Uterus (tissue), 4 donors: ENCODE results near the gene RPL29. TPM values are rescaled to one million over a fixed set of nuclear protein-coding genes. Genes with fewer than 3 reads are reported as not detected.

Source experiments
- DNase-seq, 2 donors: peaks; one replicate each; pipeline ENCODE4 v3.0.0-alpha.2; 2019 to 2020
- H3K27ac ChIP-seq, 2 donors: fragments of 200-600 bp; sonication (generic); 1 replicate in 1 of 2; 2 replicates in 1 of 2; pipeline ENCODE4 v1.5.1; 2016 to 2018
- H3K27me3 ChIP-seq, 2 donors: fragments of 200-600 bp; sonication (generic); one replicate each; pipeline ENCODE4 v1.5.1; 2018 to 2019; ENCODE audit warnings: control low read depth in 1 of 2
- H3K36me3 ChIP-seq, 2 donors: fragments of 200-600 bp; sonication (generic); one replicate each; pipeline ENCODE4 v1.5.1; 2019; ENCODE audit warnings: control low read depth in 1 of 2
- H3K4me1 ChIP-seq, 2 donors: fragments of 200-600 bp; sonication (generic); one replicate each; pipeline ENCODE4 v1.5.1; 2018 to 2019; ENCODE audit warnings: control low read depth in 1 of 2
- H3K4me3 ChIP-seq, 2 donors: fragments of 200-600 bp; sonication (generic); 1 replicate in 1 of 2; 2 replicates in 1 of 2; pipeline ENCODE4 v1.5.1; 2018 to 2019; ENCODE audit warnings: mild to moderate bottlenecking in 1 of 2
- H3K9me3 ChIP-seq, 2 donors: fragments of 200-600 bp; sonication (generic); one replicate each; pipeline ENCODE4 v1.5.1; 2019; ENCODE audit warnings: control low read depth in 1 of 2
- POLR2A ChIP-seq, 2 donors: fragments of 450-650 bp; IDR thresholded peaks; one replicate each; pipeline ENCODE4 v1.6.1; 2016; ENCODE audit warnings: antibody characterized with exemption in 2 of 2, mild to moderate bottlenecking in 1 of 2, moderate library complexity in 1 of 2
- intact Hi-C: fragments of 100-400 bp; cut with DNase I; formaldehyde crosslinking; loops from one replicate; pipeline ENCODE4 v1.15.1; 2023; ENCODE audit warnings: low total_unique reads
- total RNA-seq, 4 donors: library from RNA; depleted of rRNA in 3 of 4; stranded (reverse); fragments of >200 nt in 3 of 4; gene quantifications; one replicate each; pipeline versions ENCODE4 v1.1.0 to v1.2.4, GENCODE V29; 2014 to 2023
- TF ChIP-seq, protein P1 (sequence below), 4 experiments: fragments of 200-600 bp in 2 of 4; fragments of 450-650 bp in 2 of 4; sonication (generic) in 2 of 4; IDR thresholded peaks; one replicate each; pipeline ENCODE4 v1.5.1; 2016 to 2019; ENCODE audit warnings: antibody characterized with exemption in 4 of 4, mild to moderate bottlenecking in 2 of 4, moderate library complexity in 1 of 4
- donor health status: DM: yes; HTN: yes; CAD: no.

RPL29 gene
- total RNA-seq, 4 donors from 2014 or later, result 696 to 2,362 (median 1,238) TPM

DNA sequence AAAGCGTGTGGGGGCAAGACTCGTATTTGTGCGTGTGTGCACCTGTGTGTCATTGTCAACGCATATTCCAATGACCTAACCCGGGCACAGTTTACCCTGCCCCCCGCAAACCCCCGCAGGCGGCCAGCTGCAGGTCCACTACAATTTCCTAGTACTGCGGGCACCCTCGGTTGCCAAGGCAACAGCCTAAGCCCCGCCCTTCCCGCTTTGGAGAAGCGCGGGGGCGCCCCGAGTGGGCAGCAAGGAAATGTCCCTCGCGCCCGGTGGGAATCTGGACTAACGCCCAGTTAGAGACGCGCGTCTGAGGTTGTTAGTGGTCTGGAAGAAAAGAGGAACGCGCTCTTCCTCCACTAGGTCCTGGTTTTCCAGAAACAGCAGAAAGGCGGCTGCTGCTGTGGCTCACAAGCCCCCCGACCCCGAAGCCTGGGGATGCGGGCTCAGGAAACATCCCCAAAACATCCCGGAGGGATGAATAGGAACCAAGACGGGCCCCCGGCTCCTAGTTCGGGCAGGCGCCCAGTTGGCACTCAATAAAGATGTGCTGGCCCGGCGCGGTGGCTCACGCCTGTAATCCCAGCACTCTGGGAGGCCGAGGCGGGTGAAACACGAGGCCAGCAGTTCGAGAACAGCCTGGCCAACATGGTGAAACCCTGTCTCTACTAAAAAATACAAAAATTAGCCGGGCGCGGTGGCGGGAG, 19.7 kb downstream of the RPL29 start:
- H3K27me3 ChIP-seq, result no peaks in the 10 kb centered on the region
- intact Hi-C loops, result no loop called here

GRCh38 chr3:51974963-51975851, 20.5 kb downstream of the RPL29 start, which contains the start of gene ABHD14A:
Gene ABHD14A, plus strand, starts transcription at chr3:51975064. Its CDS starts 72 bp downstream, at chr3:51975136.
- H3K36me3 ChIP-seq, result no peaks in the 10 kb centered on the region
- peak; percentile 72 to 83 for DNase-seq
- H3K27me3 ChIP-seq, result no peaks in the 10 kb centered on the region
- peaks cover 0 to 8% of the 10 kb centered on the region in 2 donors for H3K4me1 ChIP-seq
- TF ChIP-seq, protein P1, sequence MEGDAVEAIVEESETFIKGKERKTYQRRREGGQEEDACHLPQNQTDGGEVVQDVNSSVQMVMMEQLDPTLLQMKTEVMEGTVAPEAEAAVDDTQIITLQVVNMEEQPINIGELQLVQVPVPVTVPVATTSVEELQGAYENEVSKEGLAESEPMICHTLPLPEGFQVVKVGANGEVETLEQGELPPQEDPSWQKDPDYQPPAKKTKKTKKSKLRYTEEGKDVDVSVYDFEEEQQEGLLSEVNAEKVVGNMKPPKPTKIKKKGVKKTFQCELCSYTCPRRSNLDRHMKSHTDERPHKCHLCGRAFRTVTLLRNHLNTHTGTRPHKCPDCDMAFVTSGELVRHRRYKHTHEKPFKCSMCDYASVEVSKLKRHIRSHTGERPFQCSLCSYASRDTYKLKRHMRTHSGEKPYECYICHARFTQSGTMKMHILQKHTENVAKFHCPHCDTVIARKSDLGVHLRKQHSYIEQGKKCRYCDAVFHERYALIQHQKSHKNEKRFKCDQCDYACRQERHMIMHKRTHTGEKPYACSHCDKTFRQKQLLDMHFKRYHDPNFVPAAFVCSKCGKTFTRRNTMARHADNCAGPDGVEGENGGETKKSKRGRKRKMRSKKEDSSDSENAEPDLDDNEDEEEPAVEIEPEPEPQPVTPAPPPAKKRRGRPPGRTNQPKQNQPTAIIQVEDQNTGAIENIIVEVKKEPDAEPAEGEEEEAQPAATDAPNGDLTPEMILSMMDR (IDR thresholded peaks at IDR 0.05), result peak in 1 of 4 experiments; percentile 17
- TF ChIP-seq POLR2A (IDR thresholded peaks at IDR 0.05), result peak; percentile 39 to 76
- peak within 1 kb of the TSS; percentile 58 to 96 for H3K4me3 ChIP-seq
- no peaks in the 10 kb centered on the region for H3K9me3 ChIP-seq
- intact Hi-C loops, result no loop called here
- peak within 1 kb of the TSS; percentile 91 to 97 for H3K27ac ChIP-seq

More for the DNA sequence above, 19.7 kb downstream of the RPL29 start:
- Histone ChIP-seq H3K36me3 (no peaks in the 10 kb centered on the region), H3K4me3 (peak overlapping the region; percentile 58 to 96), H3K27ac (peak overlapping the region; percentile 91 to 97), H3K4me1 (peaks cover 0 to 8% of the 10 kb centered on the region in 2 donors), H3K9me3 (no peaks in the 10 kb centered on the region)
- peak; percentile 78 to 84 for DNase-seq
- TF ChIP-seq POLR2A (IDR thresholded peaks at IDR 0.05), result no peak
- TF ChIP-seq, protein P1 (IDR thresholded peaks at IDR 0.05), result no peak

DNA sequence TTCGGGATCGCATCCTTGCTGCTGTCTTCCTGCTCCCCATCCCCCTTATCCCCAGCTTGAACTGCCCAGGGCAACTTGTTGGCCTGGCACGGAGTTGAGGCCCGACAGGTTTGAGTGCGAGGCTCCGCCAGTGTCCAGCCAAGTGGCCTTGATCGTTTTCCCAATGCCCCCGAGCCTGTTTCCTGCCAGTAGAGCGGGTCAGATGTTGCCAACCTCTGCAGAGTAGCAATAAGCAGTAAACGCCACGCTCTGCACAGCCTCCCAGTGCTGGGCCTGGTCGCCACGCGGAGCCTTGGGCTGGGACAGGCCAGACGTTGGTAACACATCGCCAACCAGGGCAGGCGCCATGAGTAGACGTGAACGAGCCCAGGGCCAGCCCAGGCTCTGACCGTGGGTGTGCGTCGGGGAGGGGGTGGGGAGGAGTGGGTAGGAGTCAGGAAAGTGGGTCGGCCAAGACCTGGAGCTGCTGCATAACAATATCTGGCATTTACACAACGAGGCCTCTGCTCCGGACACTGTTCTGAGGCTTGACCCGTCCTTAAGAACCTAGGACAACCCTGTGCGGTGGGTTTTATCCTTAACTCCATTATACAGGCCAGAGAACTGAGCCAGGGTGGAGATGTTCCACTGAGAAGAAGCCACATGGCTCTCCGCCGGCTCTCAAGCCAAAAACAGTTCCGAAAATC, 21.3 kb downstream of the RPL29 start:
- DNase-seq, result peak; percentile 49 to 53
- H3K36me3 ChIP-seq, result no peaks in the 10 kb centered on the region
- H3K4me3 ChIP-seq, result peak overlapping the region; percentile 58 to 96
- peak overlapping the region; percentile 91 to 97 for H3K27ac ChIP-seq
- no peaks in the 10 kb centered on the region for H3K27me3 ChIP-seq
- H3K9me3 ChIP-seq, result no peaks in the 10 kb centered on the region
- peaks cover 0 to 8% of the 10 kb centered on the region in 2 donors for H3K4me1 ChIP-seq
- intact Hi-C loops, result no loop called here
- TF ChIP-seq, protein P1 (IDR thresholded peaks at IDR 0.05), result peak in 1 of 4 experiments; percentile 29
- no peak for TF ChIP-seq POLR2A (IDR thresholded peaks at IDR 0.05)

GRCh38 chr3:51971350-51971749, 24.3 kb downstream of the RPL29 start:
- H3K36me3 ChIP-seq, result no peaks in the 10 kb centered on the region
- TF ChIP-seq, protein P1 (IDR thresholded peaks at IDR 0.05), result no peak
- TF ChIP-seq POLR2A (IDR thresholded peaks at IDR 0.05), result no peak
- no peaks in the 10 kb centered on the region for H3K9me3 ChIP-seq
- intact Hi-C loops, result no loop called here
- no peak overlapping the region for H3K4me3 ChIP-seq
- H3K27ac ChIP-seq, result no peak overlapping the region
- H3K27me3 ChIP-seq, result no peaks in the 10 kb centered on the region
- peaks cover 0 to 17% of the 10 kb centered on the region in 2 donors for H3K4me1 ChIP-seq
- DNase-seq, result no peak
